ENCODE data around the gene RAB4A. TPM values are rescaled to one million over a fixed set of nuclear protein-coding genes. Genes with fewer than 3 reads are reported as not detected.

RAB4A gene
- total RNA-seq, 1 donor from 2014 or later: 51.5 TPM

- H3K27me3 ChIP-seq (ENCODE audit: low read depth): no peaks in the 10 kb centered on the region
- intact Hi-C loops (cut with DNase I): no loop called here
- DNase-seq (no peak), ATAC-seq (no peak)
- no peak overlapping the region for H3K27ac ChIP-seq
- TF ChIP-seq, protein P1, sequence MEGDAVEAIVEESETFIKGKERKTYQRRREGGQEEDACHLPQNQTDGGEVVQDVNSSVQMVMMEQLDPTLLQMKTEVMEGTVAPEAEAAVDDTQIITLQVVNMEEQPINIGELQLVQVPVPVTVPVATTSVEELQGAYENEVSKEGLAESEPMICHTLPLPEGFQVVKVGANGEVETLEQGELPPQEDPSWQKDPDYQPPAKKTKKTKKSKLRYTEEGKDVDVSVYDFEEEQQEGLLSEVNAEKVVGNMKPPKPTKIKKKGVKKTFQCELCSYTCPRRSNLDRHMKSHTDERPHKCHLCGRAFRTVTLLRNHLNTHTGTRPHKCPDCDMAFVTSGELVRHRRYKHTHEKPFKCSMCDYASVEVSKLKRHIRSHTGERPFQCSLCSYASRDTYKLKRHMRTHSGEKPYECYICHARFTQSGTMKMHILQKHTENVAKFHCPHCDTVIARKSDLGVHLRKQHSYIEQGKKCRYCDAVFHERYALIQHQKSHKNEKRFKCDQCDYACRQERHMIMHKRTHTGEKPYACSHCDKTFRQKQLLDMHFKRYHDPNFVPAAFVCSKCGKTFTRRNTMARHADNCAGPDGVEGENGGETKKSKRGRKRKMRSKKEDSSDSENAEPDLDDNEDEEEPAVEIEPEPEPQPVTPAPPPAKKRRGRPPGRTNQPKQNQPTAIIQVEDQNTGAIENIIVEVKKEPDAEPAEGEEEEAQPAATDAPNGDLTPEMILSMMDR (IDR thresholded peaks at IDR 0.05): no peak
- no peak overlapping the region for H3K4me3 ChIP-seq
- peaks cover 81% of the 10 kb centered on the region for H3K36me3 ChIP-seq
- H3K4me1 ChIP-seq: no peaks in the 10 kb centered on the region
- no peaks in the 10 kb centered on the region for H3K9me3 ChIP-seq
These were observed 29.3 kb downstream of the RAB4A start for GRCh38 chr1:229300099-229300757.

- TF ChIP-seq, protein P1 (IDR thresholded peaks at IDR 0.05): no peak
- no peak for DNase-seq
- ATAC-seq: no peak
- intact Hi-C loops (cut with DNase I): no loop called here
- Histone ChIP-seq H3K4me3 (no peak overlapping the region), H3K36me3 (peaks cover 79% of the 10 kb centered on the region), H3K27ac (no peak overlapping the region), H3K4me1 (no peaks in the 10 kb centered on the region), H3K9me3 (no peaks in the 10 kb centered on the region), H3K27me3 (ENCODE audit: low read depth) (no peaks in the 10 kb centered on the region)
These were observed 31.8 kb downstream of the RAB4A start for GRCh38 chr1:229302740-229303139.

DNA sequence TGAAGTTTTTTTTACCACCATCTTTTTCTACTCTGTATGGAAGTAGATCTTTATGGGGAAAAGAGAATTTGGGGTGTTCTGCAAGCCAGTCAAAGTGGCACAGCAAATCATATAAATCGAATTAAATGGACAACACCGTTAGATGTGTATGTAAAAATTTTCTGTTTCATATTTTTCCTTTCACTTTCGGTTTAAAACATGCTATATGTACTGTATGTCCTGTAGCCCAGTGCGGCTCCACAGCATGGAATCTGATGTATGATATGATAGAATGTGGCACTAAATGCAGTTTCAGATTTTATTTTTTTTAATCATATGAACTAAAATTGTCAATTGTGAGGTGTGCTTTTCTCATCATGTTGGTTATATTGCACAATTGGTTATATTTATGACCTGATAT lies 32.9 kb downstream of the RAB4A start:
- Histone ChIP-seq H3K27ac (no peak overlapping the region), H3K4me1 (no peaks in the 10 kb centered on the region), H3K27me3 (ENCODE audit: low read depth) (no peaks in the 10 kb centered on the region), H3K4me3 (no peak overlapping the region), H3K9me3 (no peaks in the 10 kb centered on the region), H3K36me3 (peaks cover 79% of the 10 kb centered on the region)
- no peak for DNase-seq
- intact Hi-C loops (cut with DNase I): no loop called here
- TF ChIP-seq, protein P1 (IDR thresholded peaks at IDR 0.05): no peak
- ATAC-seq: no peak

DNA sequence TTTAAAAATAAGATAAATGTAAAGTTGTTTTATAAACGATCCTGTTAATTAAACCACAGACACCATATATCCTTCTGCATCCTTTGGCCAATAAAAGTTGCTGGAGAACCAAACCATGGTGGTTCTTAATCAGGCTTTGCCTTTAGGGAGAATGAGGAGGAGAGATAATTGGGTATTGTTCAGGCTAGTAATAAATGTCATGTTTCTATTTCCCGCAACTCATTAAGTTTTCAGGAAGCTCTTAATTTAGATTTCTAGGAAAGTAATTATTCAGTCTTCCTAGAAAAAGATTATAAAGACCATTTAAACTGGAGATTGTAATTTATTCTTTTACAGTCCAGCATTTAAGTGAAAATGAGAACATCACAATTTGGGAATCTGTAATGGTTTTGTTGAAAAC lies 34.5 kb downstream of the RAB4A start:
- H3K36me3 ChIP-seq: peaks cover 66% of the 10 kb centered on the region
- H3K27ac ChIP-seq: no peak overlapping the region
- H3K4me3 ChIP-seq: no peak overlapping the region
- ATAC-seq (no peak), DNase-seq (no peak)
- intact Hi-C loops (cut with DNase I): no loop called here
- no peaks in the 10 kb centered on the region for H3K9me3 ChIP-seq
- no peaks in the 10 kb centered on the region for H3K4me1 ChIP-seq
- H3K27me3 ChIP-seq (ENCODE audit: low read depth): no peaks in the 10 kb centered on the region
- TF ChIP-seq, protein P1 (IDR thresholded peaks at IDR 0.05): no peak

DNA sequence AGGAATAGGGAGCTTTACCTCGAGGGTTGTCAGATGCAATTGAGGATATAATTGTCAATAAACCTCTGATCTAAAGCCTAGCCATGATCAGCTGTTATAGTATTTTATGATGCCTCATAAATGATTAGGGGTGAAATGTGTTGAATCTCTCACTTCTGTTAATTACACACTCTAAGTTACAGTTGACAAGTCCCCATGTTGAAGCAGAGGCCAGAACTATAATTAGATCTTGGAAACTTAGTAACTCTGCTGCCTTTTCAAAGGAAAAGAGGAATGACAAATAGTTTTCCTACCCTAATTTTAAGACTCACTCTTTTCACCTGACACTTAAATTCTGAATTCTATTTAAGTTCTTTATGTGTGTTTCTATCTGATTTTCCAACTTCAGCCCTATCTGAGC lies 38.2 kb downstream of the RAB4A start:
- no peaks in the 10 kb centered on the region for H3K9me3 ChIP-seq
- H3K27me3 ChIP-seq (ENCODE audit: low read depth): no peaks in the 10 kb centered on the region
- H3K27ac ChIP-seq: no peak overlapping the region
- H3K4me1 ChIP-seq: no peaks in the 10 kb centered on the region
- H3K36me3 ChIP-seq: peaks cover 58% of the 10 kb centered on the region
- DNase-seq (no peak), ATAC-seq (no peak)
- TF ChIP-seq, protein P1 (IDR thresholded peaks at IDR 0.05): no peak
- H3K4me3 ChIP-seq: no peak overlapping the region
- intact Hi-C loops (cut with DNase I): no loop called here
